Rectal smooth muscle tissue (tissue), 1 donor: Measurements from ENCODE around the gene IRAK1.

ENCODE experiments used
- H3K27ac ChIP-seq: one replicate; pipeline ENCODE4 v1.7.0; 2013; ENCODE audit warnings: low read depth, low read length, inconsistent platforms
- H3K27me3 ChIP-seq: one replicate; pipeline ENCODE4 v1.7.0; 2013; ENCODE audit warnings: low read length; ENCODE audit not compliant: control insufficient read depth, insufficient read depth
- H3K36me3 ChIP-seq: one replicate; pipeline ENCODE4 v1.7.0; 2013; ENCODE audit warnings: low read length; ENCODE audit not compliant: control insufficient read depth, insufficient read depth
- H3K4me1 ChIP-seq: one replicate; pipeline ENCODE4 v1.7.0; 2013; ENCODE audit warnings: low read length; ENCODE audit not compliant: control insufficient read depth, insufficient read depth
- H3K4me3 ChIP-seq: one replicate; pipeline ENCODE4 v1.7.0; 2013; ENCODE audit warnings: low read length
- H3K9ac ChIP-seq: one replicate; pipeline ENCODE4 v1.7.0; 2013; ENCODE audit warnings: low read length

IRAK1 gene

DNA sequence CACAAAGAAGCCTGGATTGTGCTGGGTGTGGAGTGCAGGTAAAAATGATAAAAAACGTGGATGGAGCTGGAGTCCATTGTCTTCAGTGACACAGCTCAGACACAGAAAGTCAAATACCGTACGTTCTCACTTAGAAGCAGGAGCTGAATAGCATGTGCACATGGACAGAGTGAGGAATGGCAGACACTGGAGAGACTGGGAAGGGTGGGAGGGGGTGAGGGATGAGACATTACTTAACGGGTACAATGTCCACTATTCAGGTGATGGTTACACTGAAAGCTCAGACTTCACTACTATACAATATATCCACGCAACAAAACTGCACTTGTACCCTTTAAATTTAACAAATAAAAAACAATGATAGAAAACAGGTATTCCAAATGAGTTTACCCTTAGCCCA is 18.1 kb upstream of the IRAK1 start:
- Histone ChIP-seq H3K9ac (no peak overlapping the region), H3K36me3 (peaks cover 3% of the 10 kb centered on the region), H3K27ac (no peak overlapping the region), H3K4me3 (no peak overlapping the region), H3K4me1 (peaks cover 9% of the 10 kb centered on the region), H3K27me3 (peaks cover 4% of the 10 kb centered on the region)

DNA sequence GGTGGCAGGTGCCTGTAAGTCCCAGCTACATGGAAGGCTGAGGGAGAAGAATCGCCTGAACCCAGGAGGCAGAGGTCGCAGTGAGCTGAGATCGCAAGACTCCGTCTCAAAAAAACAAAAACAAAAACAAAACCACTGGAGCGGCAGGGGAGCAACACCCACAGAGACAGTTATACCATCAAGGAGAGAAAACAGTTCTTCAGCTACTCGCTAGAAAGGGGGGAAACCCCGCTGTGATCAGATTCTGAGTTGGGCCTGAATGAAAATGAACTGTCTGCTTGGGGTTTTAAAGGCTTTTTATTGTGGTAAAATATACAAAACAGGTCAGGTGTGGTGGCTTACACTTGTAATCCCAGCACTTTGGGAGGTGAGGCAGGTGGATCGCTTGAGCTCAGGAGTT is 16.8 kb upstream of the IRAK1 start:
- Histone ChIP-seq H3K4me3 (no peak overlapping the region), H3K9ac (no peak overlapping the region), H3K27me3 (peaks cover 4% of the 10 kb centered on the region), H3K27ac (no peak overlapping the region), H3K4me1 (peaks cover 2% of the 10 kb centered on the region), H3K36me3 (peaks cover 3% of the 10 kb centered on the region)

DNA sequence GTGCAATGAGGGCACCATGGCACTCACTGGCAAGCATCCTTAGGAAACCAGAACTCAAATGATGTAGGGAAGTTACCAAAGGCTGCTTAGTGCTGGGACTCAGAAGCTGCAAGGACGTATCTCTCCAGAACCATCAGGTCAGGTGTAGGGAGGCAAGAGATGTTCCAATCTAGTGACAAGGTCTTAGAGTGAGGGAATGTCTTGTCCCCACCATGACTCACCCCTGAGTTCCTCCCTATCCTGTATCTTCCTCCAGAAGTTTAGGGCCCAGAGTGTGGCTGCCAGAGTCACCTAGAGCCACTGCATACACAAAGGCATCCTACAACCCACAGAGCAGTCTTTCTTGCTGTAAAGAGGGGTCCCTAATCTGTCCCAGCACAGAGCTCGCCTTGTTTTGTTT is 14.1 kb upstream of the IRAK1 start:
- Histone ChIP-seq H3K4me3 (no peak overlapping the region), H3K4me1 (no peaks in the 10 kb centered on the region), H3K9ac (no peak overlapping the region), H3K27me3 (peaks cover 7% of the 10 kb centered on the region), H3K27ac (no peak overlapping the region), H3K36me3 (peaks cover 3% of the 10 kb centered on the region)

DNA sequence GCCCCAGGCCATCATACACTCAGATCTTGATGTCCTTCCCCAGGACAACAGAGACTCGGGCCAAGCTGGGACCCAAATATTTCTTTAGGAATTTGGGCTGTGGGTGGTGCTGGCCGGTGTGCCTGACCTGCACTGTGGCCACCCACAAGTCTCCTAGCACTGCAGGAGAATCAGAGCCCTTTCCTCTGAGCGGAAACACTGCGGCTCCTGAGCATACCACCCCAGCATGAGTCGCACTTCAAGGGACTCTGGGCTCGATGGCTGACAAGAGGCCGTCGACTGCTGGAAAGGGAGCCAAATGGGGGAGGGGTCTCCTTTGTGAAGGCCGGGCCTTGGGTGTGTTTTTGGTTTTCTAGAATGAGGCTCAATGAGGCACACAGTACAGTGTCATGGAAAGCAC is 13.0 kb upstream of the IRAK1 start:
- Histone ChIP-seq H3K27ac (no peak overlapping the region), H3K4me3 (no peak overlapping the region), H3K9ac (no peak overlapping the region), H3K4me1 (no peaks in the 10 kb centered on the region), H3K27me3 (peaks cover 8% of the 10 kb centered on the region), H3K36me3 (peaks cover 3% of the 10 kb centered on the region)

DNA sequence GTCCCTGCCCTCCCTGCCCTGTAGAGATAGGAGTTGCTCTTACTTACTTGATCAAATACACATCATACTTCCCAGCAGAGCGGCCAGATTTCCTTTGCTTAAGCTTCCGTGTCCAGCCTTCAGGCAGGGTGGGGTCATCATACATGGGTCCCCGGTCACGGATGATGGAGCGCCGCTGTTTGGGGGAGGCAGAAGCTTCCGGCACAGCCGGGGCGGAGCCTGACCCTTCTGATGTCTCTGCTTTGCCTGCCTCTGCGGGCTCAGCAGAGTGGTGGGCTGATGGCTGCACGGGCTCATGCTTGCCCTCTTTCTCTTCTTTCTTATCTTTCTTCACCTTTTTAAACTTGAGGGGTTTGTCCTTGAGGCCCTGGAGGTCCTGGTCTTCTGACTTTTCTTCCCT is 12.5 kb upstream of the IRAK1 start:
- no peak overlapping the region for H3K9ac ChIP-seq
- H3K27me3 ChIP-seq: peaks cover 8% of the 10 kb centered on the region
- no peak overlapping the region for H3K27ac ChIP-seq
- peaks cover 3% of the 10 kb centered on the region for H3K36me3 ChIP-seq
- no peaks in the 10 kb centered on the region for H3K4me1 ChIP-seq
- no peak overlapping the region for H3K4me3 ChIP-seq

DNA sequence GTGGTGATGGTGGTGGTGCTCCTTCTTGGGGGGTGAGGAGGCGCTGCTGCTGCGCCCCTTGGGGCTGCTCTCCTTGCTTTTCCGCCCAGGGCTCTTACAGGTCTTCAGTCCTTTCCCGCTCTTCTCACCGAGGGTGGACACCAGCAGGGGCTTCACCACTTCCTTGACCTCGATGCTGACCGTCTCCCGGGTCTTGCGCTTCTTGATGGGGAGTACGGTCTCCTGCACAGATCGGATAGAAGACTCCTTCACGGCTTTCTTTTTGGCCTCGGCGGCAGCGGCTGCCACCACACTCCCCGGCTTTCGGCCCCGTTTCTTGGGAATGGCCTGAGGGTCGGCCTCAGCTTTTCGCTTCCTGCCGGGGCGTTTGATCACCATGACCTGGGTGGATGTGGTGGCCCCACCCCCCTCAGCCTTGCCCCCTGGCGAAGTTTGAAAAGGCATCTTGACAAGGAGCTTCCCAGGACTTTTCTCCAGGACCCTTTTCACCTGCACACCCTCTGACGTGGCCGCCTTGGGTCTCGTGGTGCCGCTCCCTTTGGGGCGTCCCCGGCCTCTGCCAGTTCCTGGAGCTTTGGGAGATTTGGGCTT is 11.1 kb upstream of the IRAK1 start:
- no peak overlapping the region for H3K9ac ChIP-seq
- no peak overlapping the region for H3K4me3 ChIP-seq
- peaks cover 8% of the 10 kb centered on the region for H3K27me3 ChIP-seq
- H3K27ac ChIP-seq: no peak overlapping the region
- no peaks in the 10 kb centered on the region for H3K4me1 ChIP-seq
- peaks cover 3% of the 10 kb centered on the region for H3K36me3 ChIP-seq

DNA sequence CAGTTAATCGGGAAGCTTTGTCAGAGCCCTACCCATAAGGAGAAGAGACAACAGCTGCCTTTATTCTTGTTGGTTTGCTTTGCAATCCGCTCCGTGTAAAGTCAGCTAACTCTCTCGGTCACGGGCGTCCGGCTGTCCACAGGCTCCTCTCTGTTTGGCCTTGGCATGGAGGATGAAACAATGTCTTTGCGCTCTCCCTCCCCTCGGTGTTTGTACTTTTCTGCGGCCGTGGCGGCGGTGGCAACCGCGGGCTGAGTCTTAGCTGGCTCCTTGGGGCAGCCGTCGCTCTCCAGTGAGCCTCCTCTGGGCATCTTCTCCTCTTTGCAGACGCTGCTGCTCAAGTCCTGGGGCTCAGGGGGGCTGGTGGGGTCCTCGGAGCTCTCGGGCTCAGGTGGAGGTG is 10.6 kb upstream of the IRAK1 start:
- H3K27ac ChIP-seq: no peak overlapping the region
- H3K4me1 ChIP-seq: no peaks in the 10 kb centered on the region
- no peak overlapping the region for H3K4me3 ChIP-seq
- no peak overlapping the region for H3K9ac ChIP-seq
- H3K27me3 ChIP-seq: peaks cover 8% of the 10 kb centered on the region
- peaks cover 3% of the 10 kb centered on the region for H3K36me3 ChIP-seq

DNA sequence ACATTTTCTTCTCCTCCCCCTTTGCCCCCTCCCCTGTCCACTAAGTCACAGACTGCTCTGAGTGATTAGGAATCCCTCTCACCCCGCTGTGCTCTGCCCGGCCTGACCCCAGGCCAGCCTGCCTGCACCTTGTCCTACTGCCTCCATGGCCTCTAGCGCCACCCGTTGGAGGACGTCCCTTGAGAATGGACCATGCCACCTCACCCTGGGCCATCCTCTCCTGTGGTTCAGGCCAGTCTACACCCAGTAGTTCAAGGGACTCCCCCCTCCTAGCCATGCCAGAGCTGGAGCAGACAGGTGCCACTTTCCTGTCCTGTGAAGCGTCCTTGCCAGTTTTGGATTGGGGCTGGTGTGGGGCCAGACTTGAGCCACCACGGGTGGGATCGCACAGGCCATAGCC is 9.7 kb upstream of the IRAK1 start:
- Histone ChIP-seq H3K4me3 (no peak overlapping the region), H3K9ac (no peak overlapping the region), H3K27me3 (peaks cover 8% of the 10 kb centered on the region), H3K4me1 (no peaks in the 10 kb centered on the region), H3K27ac (no peak overlapping the region), H3K36me3 (peaks cover 3% of the 10 kb centered on the region)

DNA sequence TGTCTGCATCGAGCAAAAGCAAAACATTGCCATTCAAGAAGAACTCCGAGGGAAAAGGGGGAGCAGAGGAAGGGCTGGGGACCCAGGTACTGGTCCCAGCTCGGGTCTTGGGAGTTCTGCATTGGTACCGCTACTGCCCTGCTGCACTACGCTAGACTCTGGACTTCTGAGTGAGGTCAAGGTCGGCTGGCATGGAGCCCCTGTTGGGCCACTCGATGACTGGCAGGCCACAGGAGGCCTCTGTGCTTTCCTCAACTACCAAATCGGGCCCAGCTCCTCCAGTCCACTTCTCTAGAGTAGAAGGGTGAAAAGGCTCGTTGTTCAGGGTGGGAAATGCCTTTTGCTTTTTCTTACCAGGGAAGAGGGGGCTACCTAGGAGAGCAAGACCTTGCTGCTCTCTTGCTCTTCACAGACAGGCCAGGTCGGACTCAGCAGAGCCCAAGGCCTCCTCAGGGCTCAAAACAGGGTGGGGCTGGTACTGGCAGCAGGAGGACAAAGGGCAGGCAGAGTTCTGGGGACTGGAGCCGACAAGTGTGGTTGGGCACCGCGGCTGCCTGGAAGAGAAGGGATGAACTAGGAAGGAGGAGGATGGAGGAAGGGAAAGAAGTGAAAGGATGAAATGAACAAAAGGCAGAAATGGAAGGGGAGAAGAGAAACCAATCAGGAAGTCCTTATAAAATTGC is 8.9 kb upstream of the IRAK1 start:
- Histone ChIP-seq H3K4me3 (no peak overlapping the region), H3K9ac (no peak overlapping the region), H3K4me1 (no peaks in the 10 kb centered on the region), H3K27ac (no peak overlapping the region), H3K27me3 (peaks cover 6% of the 10 kb centered on the region), H3K36me3 (peaks cover under 1% of the 10 kb centered on the region)

DNA sequence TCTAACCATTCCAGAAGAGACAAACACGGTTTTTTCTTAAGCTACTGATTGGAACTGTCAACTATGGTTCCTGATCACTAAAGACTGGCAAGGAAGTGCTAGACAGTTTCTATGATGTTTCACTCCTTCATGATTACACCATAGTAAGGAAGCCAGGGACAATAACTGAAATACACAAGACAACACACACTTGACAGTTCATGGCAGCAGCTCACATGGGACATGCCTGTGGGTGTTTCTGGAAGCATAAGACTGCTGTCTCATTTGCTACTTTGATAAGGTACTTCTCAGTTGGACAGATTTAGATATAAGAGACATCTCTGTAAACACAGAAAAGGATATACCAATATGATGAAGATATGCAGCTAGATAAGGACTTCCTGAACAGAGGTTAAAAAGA is 8.3 kb upstream of the IRAK1 start:
- Histone ChIP-seq H3K4me3 (no peak overlapping the region), H3K4me1 (no peaks in the 10 kb centered on the region), H3K9ac (no peak overlapping the region), H3K36me3 (no peaks in the 10 kb centered on the region), H3K27me3 (peaks cover 5% of the 10 kb centered on the region), H3K27ac (no peak overlapping the region)

DNA sequence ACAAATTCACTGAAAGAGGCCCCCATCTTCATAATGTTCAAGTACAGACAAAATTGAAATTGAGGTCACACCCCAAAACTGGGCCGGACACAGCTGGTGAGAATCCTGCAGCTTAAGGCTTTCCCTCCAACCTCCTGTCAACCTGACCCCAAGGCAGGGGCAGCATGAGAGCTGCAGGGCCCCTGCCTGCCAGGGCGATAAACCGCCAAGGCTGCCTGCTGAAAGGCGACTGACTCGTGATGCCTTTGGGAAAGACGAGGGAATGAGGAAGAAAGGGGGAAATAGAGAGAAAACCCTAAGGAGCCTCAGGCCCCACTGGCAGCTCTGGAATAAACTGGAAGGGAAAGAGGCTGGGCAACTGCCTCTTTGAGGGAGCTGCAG is 7.3 kb upstream of the IRAK1 start:
- H3K4me1 ChIP-seq: no peaks in the 10 kb centered on the region
- H3K4me3 ChIP-seq: no peak overlapping the region
- no peaks in the 10 kb centered on the region for H3K36me3 ChIP-seq
- H3K9ac ChIP-seq: no peak overlapping the region
- peaks cover 5% of the 10 kb centered on the region for H3K27me3 ChIP-seq
- H3K27ac ChIP-seq: no peak overlapping the region

DNA sequence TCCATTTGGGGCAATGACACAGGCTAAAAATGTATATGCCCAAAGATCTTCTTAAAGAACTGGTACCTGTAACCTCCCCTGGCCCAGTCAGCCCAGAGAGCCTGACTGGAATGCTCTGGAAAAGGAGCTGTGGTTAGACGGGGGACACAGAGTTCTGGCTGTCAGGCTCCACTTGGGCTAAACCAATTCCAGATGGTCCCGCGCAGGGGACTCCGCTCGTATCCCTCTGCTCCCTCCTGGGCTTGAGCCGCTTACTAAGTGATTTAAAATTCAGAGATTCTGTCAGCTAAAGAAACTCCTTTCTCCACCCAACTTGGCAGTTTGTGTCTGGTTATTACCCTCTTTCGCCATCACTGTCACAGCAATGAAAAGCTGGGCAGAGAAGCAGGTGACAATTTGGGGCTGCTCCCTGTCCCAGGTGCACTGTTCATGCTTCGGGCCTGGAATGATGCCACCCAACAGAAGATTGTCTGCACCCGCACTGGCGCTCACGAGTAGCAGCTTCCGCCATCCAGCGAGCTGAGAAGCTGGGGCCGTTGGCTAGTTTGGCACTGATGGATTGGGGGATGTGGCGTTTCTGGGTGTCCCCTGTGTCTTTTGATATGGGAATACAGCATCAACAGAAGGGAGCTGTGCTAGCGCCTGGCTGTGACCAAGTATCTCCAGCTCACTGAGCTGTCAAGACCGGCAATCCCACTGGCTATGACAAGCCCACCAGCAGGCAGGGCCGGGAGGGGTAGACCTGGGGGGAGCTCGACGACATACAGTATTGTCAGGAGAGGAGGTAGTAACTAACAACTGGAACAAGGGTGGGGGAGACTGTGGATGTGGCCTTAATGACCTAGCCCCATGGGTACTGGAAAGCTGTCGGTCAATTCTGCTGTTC is 6.7 kb upstream of the IRAK1 start:
- no peaks in the 10 kb centered on the region for H3K4me1 ChIP-seq
- H3K4me3 ChIP-seq: no peak overlapping the region
- H3K27me3 ChIP-seq: peaks cover 5% of the 10 kb centered on the region
- H3K9ac ChIP-seq: no peak overlapping the region
- no peak overlapping the region for H3K27ac ChIP-seq
- no peaks in the 10 kb centered on the region for H3K36me3 ChIP-seq
